DND-41 (cell line): ENCODE measurements around the gene LIN7B.

ENCODE experiments used
- ATAC-seq: fragments of 200-7000 bp; cut with Tn5 transposase; 3 replicates; pipeline ENCODE4 v1.9.1; 2021; ENCODE audit warnings: low read depth; ENCODE audit not compliant: insufficient read depth
- DNase-seq: peaks from one replicate; pipeline ENCODE4 v3.0.0-alpha.2; 2020
- H2AFZ ChIP-seq: 2 replicates; pipeline ENCODE4 v1.6.0; 2012; ENCODE audit warnings: low read depth, low read length
- H3K27ac ChIP-seq: 2 replicates; pipeline ENCODE4 v1.5.1; 2012; ENCODE audit warnings: low read length, inconsistent platforms
- H3K27me3 ChIP-seq: fragments of 200-600 bp; sonication (generic); 2 replicates; pipeline ENCODE4 v1.6.0; 2012; ENCODE audit warnings: low read length, mild to moderate bottlenecking, inconsistent platforms; ENCODE audit not compliant: insufficient read depth, poor library complexity
- H3K36me3 ChIP-seq: 2 replicates; pipeline ENCODE4 v1.5.1; 2012; ENCODE audit warnings: low read length, inconsistent platforms; ENCODE audit not compliant: insufficient read depth
- H3K4me1 ChIP-seq: 2 replicates; pipeline ENCODE4 v1.5.1; 2012; ENCODE audit warnings: mild to moderate bottlenecking, low read length; ENCODE audit not compliant: insufficient read depth
- H3K4me2 ChIP-seq: 2 replicates; pipeline ENCODE4 v1.6.0; 2012; ENCODE audit warnings: mild to moderate bottlenecking, moderate library complexity, low read length, inconsistent platforms; ENCODE audit not compliant: insufficient read depth
- H3K4me3 ChIP-seq, 2 experiments: fragments of 200-600 bp in 1 of 2; shearing (Covaris generic) in 1 of 2; 2 replicates each; pipeline ENCODE4 v1.5.1; 2012 to 2016; ENCODE audit warnings: inconsistent platforms in 2 of 2, low read length in 2 of 2, mild to moderate bottlenecking in 2 of 2, low read depth in 1 of 2, moderate library complexity in 1 of 2
- H3K79me2 ChIP-seq: 2 replicates; pipeline ENCODE4 v1.6.0; 2012; ENCODE audit warnings: low read length, inconsistent platforms; ENCODE audit not compliant: insufficient read depth
- H3K9ac ChIP-seq: 2 replicates; pipeline ENCODE4 v1.6.0; 2012; ENCODE audit warnings: low read depth, mild to moderate bottlenecking, inconsistent platforms, low read length, moderate library complexity
- H3K9me3 ChIP-seq: 2 replicates; pipeline ENCODE4 v1.5.1; 2012; ENCODE audit warnings: low read length, moderate library complexity, mild to moderate bottlenecking, inconsistent platforms; ENCODE audit not compliant: insufficient read depth, severe bottlenecking
- H4K20me1 ChIP-seq: 2 replicates; pipeline ENCODE4 v1.6.0; 2012; ENCODE audit warnings: low read length; ENCODE audit not compliant: insufficient read depth
- EZH2 ChIP-seq: IDR thresholded peaks from 3 replicates; pipeline ENCODE4 v1.6.1; 2012; ENCODE audit warnings: borderline replicate concordance, low read depth, mild to moderate bottlenecking, moderate library complexity, low read length, inconsistent platforms; ENCODE audit not compliant: severe bottlenecking
- TF ChIP-seq, protein P1 (sequence below): IDR thresholded peaks from 2 replicates; pipeline ENCODE4 v1.5.1; 2012; ENCODE audit warnings: borderline replicate concordance, low read length, moderate library complexity, mild to moderate bottlenecking; ENCODE audit not compliant: poor library complexity, severe bottlenecking; ENCODE audit errors: extremely low read depth

Gene LIN7B

DNA sequence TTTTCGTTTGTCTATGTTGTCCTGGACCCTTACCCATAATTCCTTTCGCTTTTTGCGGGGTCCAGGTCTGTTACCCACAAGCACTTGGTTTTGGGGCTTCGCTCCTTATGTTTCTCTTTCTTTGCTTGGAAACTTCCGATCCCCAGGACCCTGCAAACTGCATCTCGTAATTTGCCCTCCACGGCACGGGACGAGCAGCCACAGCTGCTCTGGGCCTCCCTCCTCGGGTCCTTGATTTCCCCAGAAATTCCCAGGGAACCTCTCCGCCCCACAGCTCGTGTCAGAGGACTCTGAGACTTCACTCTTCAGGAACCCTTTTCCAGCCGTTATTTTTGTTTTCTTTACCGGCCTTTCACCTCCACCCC, 28.3 kb upstream of the LIN7B start:
- peak overlapping the region; percentile 78 for H3K27ac ChIP-seq
- peak overlapping the region; percentile 73 for H2AFZ ChIP-seq
- H3K79me2 ChIP-seq = peaks cover 57% of the 10 kb centered on the region

DNA sequence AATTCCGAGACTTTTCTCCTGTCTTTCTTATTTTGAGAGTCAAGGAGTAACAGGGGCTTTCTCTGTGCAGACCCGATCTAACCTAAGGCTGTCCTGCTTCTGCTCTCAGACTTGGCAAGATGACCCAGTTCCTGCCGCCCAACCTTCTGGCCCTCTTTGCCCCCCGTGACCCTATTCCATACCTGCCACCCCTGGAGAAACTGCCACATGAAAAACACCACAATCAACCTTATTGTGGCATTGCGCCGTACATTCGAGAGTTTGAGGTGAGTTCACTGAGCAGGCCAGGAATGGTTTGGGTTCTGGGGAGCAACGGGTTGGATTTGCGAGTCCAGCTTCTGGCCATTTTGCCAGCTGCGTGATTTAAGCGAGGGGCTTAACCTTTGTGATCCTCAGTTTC, 27.9 kb upstream of the LIN7B start:
- H3K4me1 ChIP-seq = peaks cover 36% of the 10 kb centered on the region
- peaks cover 50% of the 10 kb centered on the region for H4K20me1 ChIP-seq
- H3K36me3 ChIP-seq = peaks cover 50% of the 10 kb centered on the region
- H3K79me2 ChIP-seq = peaks cover 62% of the 10 kb centered on the region
- H3K27ac ChIP-seq = peak overlapping the region; percentile 78
- DNase-seq (no peak), ATAC-seq (no peak)
- H3K9me3 ChIP-seq = no peaks in the 10 kb centered on the region
- TF ChIP-seq EZH2 = no peak
- TF ChIP-seq, protein P1, sequence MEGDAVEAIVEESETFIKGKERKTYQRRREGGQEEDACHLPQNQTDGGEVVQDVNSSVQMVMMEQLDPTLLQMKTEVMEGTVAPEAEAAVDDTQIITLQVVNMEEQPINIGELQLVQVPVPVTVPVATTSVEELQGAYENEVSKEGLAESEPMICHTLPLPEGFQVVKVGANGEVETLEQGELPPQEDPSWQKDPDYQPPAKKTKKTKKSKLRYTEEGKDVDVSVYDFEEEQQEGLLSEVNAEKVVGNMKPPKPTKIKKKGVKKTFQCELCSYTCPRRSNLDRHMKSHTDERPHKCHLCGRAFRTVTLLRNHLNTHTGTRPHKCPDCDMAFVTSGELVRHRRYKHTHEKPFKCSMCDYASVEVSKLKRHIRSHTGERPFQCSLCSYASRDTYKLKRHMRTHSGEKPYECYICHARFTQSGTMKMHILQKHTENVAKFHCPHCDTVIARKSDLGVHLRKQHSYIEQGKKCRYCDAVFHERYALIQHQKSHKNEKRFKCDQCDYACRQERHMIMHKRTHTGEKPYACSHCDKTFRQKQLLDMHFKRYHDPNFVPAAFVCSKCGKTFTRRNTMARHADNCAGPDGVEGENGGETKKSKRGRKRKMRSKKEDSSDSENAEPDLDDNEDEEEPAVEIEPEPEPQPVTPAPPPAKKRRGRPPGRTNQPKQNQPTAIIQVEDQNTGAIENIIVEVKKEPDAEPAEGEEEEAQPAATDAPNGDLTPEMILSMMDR = no peak
- peak overlapping the region; percentile 82 for H3K9ac ChIP-seq
- no peaks in the 10 kb centered on the region for H3K27me3 ChIP-seq
- no peak overlapping the region for H2AFZ ChIP-seq
- H3K4me2 ChIP-seq = peak overlapping the region; percentile 96
- H3K4me3 ChIP-seq = peak overlapping the region; percentile 53 to 76

More for the DNA sequence above, 28.3 kb upstream of the LIN7B start:
- H3K4me1 ChIP-seq = peaks cover 36% of the 10 kb centered on the region
- TF ChIP-seq, protein P1 = no peak
- no peak for TF ChIP-seq EZH2
- H3K9me3 ChIP-seq = no peaks in the 10 kb centered on the region
- DNase-seq (no peak), ATAC-seq (no peak)
- peak overlapping the region; percentile 53 to 76 for H3K4me3 ChIP-seq
- peaks cover 46% of the 10 kb centered on the region for H3K36me3 ChIP-seq
- no peaks in the 10 kb centered on the region for H3K27me3 ChIP-seq
- H3K4me2 ChIP-seq = peak overlapping the region; percentile 96
- peak overlapping the region; percentile 82 for H3K9ac ChIP-seq
- peaks cover 47% of the 10 kb centered on the region for H4K20me1 ChIP-seq

DNA sequence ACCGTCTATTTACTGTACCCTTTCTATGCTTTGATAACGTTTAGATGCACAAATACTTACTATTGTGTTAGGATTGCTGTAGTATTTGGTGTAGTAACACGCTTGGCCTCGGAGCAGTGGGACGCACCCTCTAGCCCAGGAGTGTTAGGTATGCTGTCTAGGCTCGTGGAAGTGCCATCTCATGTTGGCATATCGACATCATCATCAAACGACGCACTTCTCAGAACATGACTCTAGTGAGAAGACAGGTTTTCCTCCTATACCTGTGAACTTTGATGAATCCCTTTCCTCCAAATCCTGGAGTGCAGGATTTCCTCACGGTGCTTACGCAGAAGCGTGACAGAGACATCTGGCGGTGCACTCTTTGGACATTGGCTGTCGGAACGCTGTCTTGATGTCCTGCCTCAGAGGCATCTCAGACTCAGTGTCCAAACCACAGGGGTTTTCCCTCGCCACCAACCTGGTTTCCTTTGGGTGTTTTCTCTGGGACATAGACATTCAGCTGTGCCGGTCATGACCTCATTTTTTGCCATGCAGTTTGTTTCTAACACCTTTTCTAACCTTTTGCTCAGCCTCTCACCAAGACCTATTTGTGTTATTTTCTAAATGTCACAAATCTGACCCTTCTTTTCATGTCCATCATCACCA, 22.7 kb upstream of the LIN7B start:
- Histone ChIP-seq H3K36me3 (peaks cover 94% of the 10 kb centered on the region), H3K4me3 (no peak overlapping the region), H3K4me2 (no peak overlapping the region), H3K4me1 (peaks cover 40% of the 10 kb centered on the region), H3K79me2 (peaks cover 93% of the 10 kb centered on the region), H2AFZ (no peak overlapping the region), H3K27me3 (no peaks in the 10 kb centered on the region), H4K20me1 (peaks cover 79% of the 10 kb centered on the region), H3K9ac (no peak overlapping the region), H3K9me3 (no peaks in the 10 kb centered on the region), H3K27ac (no peak overlapping the region)
- DNase-seq (no peak), ATAC-seq (no peak)
- TF ChIP-seq, protein P1 = no peak
- no peak for TF ChIP-seq EZH2

DNA sequence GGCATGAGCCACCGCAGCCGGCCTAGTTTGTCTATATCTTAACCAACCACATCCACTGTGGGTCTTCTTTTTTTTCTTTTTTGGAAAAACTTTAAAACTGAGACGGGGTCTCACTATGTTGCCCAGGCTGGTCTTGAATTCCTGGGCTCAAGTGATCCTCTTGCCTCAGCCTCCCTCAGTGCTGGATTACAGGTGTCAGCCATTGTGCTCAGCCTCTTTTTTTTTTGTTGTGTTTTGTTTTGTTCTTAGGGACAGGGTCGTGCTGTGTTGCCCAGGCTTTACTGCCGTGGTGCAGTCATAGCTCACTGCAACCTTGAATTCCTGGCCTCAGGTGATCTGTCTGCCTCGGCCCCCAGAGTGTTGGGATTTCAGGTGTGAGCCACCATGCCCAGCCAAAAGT, 21.5 kb upstream of the LIN7B start:
- DNase-seq (no peak), ATAC-seq (no peak)
- H3K9me3 ChIP-seq = no peaks in the 10 kb centered on the region
- H3K79me2 ChIP-seq = peaks cover 92% of the 10 kb centered on the region
- H3K4me3 ChIP-seq = no peak overlapping the region
- no peak overlapping the region for H2AFZ ChIP-seq
- no peaks in the 10 kb centered on the region for H3K27me3 ChIP-seq
- H3K36me3 ChIP-seq = peaks cover 94% of the 10 kb centered on the region
- no peak overlapping the region for H3K4me2 ChIP-seq
- no peak overlapping the region for H3K9ac ChIP-seq
- TF ChIP-seq, protein P1 = no peak
- no peak for TF ChIP-seq EZH2
- H3K27ac ChIP-seq = no peak overlapping the region
- H4K20me1 ChIP-seq = peaks cover 77% of the 10 kb centered on the region
- H3K4me1 ChIP-seq = peaks cover 40% of the 10 kb centered on the region
